Body of pancreas (tissue), 4 donors: Measurements from ENCODE around the gene NLRP4.

Source experiments
- CTCF ChIP-seq, 7 experiments: fragments of 450-650 bp in 4 of 7; fragments of 200-600 bp in 3 of 7; sonication (generic) in 3 of 7; IDR thresholded peaks; one replicate each; pipeline ENCODE4 v1.5.1; 2016 to 2019; ENCODE audit warnings: antibody characterized with exemption in 7 of 7
- POLR2A ChIP-seq, 3 donors: fragments of 450-650 bp; IDR thresholded peaks; one replicate each; pipeline ENCODE4 v1.6.1; 2016; ENCODE audit warnings: antibody characterized with exemption in 3 of 3, mild to moderate bottlenecking in 2 of 3

GRCh38 chr19:55882626-55883025 lies 46.3 kb downstream of the NLRP4 start:
- no peak for TF ChIP-seq CTCF (IDR thresholded peaks at IDR 0.05)
- no peak for TF ChIP-seq POLR2A (IDR thresholded peaks at IDR 0.05)
